B cell (primary cell): Measurements from ENCODE around the gene CRYBG2.

ENCODE experiments used
- CTCF ChIP-seq: fragments of 200-600 bp; IDR thresholded peaks from one replicate; pipeline ENCODE4 v1.8.0; 2022; ENCODE audit warnings: antibody characterized with exemption, mild to moderate bottlenecking
- EZH2 ChIP-seq: IDR thresholded peaks from 2 replicates; pipeline ENCODE4 v1.6.1; 2012; ENCODE audit warnings: borderline replicate concordance, low read depth, mild to moderate bottlenecking, moderate library complexity, low read length; ENCODE audit not compliant: insufficient read depth, poor library complexity, severe bottlenecking

GRCh38 chr1:26318338-26319064 is 35.4 kb downstream of the CRYBG2 start:
- TF ChIP-seq CTCF = no peak
- TF ChIP-seq EZH2 = no peak
